GM18499 (cell line): ENCODE data around the gene HELT.
"Not testable (repeated sequence)": the region's sequence is repeated elsewhere in the genome, so short reads cannot be mapped to it uniquely, and the experiment has no call there.

Experiments used
- ATAC-seq: cut with Tn5 transposase; IDR thresholded peaks from one replicate; pipeline ENCODE4 v1.9.1; 2021; ENCODE audit warnings: moderate number of reproducible peaks; ENCODE audit not compliant: insufficient read depth, unreplicated experiment

Gene HELT

GRCh38 chr4:185033950-185034349, 15.7 kb downstream of the HELT start:
- no peak for ATAC-seq

DNA sequence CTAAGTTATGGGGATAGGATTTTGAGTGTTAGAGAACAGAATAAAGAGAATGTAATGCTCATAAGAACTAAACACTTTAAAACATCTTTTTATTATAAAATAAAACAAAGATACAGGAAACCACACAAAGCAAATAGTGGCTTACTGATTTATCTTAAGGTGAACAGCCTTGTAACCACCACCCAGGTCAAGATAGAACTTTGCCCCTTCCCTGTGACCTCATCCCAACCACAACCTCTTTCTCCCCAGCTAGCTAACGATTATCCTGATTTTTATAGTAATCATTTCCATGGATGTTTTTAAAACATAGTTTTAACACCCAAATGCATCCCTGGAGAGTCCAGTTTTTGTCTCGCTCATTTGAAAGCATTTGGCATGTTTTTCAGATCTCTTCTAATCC, 17.0 kb downstream of the HELT start:
- ATAC-seq, result no peak

GRCh38 chr4:185036019-185036418, 17.7 kb downstream of the HELT start:
- ATAC-seq, result no peak

GRCh38 chr4:185036842-185037241, 18.6 kb downstream of the HELT start:
- no peak for ATAC-seq

DNA sequence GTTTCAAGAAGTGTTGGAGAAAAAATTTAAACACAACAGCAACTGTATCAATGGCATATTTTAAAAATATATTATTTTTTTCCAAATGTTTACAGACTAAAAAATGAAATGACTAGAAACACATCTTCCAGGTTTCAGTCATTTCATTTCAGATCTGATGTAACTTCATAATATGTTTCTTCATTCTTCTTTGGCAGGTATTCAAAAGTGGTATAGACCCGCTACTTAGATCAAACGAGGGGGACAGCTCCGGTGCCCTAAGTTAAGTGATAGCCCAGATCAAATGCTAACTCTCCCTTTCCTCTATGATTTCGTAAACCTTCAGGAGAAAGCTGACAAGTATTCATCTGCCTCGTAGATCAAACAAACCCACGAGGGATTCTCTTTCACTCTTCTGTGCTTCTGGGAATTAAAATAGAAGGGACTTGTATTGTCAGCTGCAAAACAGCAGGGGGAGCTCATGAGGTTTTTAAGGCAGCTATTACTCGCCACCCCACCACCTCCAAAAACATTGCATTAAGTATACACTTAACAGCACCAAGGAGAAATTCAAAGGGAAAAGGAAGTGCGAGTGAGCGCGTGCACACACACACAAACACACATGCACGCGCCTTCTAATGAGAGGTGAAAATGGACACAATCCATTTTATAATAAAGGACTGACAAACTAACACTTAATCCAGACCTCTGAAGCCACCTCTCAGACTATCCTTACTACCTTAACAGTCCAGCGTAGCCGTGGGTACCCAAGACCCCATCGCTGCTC, 21.4 kb downstream of the HELT start:
- no peak for ATAC-seq

DNA sequence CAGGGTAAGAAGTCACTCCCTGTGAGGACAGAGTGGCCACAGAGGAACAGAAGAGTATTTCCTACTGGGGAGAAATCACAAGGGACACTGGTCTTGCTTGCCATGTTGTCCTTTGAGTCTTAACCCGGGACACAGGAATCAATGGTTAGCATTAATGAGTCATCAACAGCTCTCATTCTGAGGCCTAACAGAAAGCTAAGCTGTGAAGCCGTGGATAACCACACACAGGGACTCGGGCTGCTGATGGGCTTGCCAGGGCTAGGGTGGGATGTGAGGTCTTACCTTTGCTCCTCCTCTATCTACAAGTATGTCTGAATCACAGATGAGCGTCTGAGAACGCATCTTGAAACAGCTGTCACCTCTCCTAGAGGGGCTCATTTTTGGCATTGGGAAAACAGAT, 22.2 kb downstream of the HELT start:
- no peak for ATAC-seq

DNA sequence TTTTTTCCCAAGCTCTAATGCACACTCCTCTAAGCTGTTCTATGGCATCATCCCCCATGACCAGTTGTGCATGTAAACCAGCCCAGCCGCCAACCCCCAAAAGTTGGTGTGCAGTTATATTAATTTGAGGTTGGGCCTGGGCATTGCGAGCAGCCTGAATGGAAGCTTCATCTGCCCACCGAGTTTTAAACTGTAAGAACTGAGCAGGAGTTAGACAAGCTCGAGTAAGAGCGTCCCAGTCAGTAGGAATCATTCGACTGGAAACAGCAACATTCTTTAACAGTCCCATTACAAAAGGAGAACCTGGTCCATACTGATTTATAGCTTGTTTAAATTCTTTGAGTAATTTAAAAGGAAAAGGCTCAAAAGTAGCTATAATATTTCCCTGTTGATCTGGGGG, 32.0 kb downstream of the HELT start:
- ATAC-seq, result not testable (repeated sequence)

- not testable (repeated sequence) for ATAC-seq
Measured at GRCh38 chr4:185051283-185051682, 33.0 kb downstream of the HELT start.

DNA sequence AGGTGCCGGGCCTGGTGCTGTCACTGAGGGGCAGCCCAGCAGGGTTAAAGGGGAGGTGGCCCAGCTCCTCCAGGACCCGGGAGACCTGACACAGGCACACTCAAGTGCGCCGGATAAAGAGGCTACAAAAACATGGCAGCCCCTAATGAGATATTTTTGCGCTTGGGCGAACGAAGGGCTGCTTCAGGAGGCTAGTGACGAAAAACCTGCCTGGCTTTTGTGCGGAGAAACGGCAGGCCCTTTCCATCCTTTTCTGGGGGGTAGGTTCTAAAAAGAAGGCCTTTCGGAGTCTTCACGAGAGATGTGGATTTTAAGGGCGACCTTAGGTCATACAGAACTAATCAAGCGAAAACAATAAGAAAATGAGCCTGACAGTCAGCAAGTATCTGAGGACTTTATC, 35.5 kb downstream of the HELT start:
- no peak for ATAC-seq

- no peak for ATAC-seq
Measured at GRCh38 chr4:185054272-185054671, 36.0 kb downstream of the HELT start.

GRCh38 chr4:185054886-185055285, 36.6 kb downstream of the HELT start:
- ATAC-seq, result no peak

DNA sequence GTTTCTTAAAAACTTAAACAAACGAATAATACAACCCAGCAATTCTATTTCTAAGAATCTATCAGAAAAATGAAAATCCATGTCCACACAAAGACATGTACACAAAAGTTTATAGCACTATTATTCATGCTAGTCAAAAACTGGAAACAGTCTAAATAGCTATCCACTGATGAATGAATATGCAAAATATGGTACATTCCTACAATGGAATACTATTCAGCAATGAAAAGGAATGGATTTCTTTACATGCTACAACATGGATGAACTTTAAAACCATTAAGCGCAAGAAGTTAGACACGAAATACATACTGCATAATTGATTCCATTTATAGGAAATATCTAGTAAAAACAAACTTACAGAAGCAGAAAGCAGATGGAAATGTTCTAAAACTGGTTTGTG, 43.3 kb downstream of the HELT start:
- no peak for ATAC-seq

GRCh38 chr4:185062606-185063005, 44.3 kb downstream of the HELT start:
- ATAC-seq, result no peak

DNA sequence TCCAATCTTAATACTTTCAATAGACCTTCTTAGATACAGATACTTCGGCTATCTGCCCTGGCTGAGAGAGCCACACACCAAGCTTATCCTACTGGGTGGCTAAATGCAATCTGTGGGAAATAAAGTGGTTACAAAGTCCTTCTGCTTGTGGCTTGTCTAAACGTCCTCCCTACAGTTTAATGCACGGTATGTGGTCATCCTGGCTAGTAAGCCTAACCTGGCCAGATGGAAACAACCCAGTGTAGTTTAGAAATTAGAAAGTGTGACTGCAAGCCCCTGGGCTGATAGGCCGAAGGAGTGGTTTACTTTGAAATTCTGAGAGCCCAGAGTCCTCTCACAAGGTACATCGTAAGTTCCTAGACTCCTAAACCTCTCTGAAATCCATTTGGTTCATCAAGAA, 47.9 kb downstream of the HELT start:
- no peak for ATAC-seq

DNA sequence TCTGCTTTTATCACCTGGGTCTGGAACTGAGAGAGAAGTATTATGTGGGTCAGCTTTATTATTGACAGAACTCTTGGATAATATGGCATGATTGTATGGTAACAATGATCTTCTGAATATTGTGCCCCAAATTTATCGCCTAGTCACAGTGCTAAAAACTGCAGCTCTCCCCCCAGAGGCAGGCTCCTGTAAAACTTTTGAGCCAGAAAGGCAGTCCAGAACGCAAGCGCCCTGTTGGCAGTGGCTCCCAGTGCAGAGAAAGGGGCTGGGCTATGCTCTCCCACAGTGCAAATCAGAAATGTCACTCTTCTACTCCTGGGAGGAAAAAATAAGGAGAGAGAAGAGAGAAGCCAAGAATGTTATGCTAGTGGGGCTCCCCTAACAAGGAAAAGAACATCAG, 50.5 kb downstream of the HELT start:
- ATAC-seq, result no peak
